HG03442 (cell line): ENCODE measurements around the gene SFXN3.
"Not testable (repeated sequence)": the region's sequence is repeated elsewhere in the genome, so short reads cannot be mapped to it uniquely, and the experiment has no call there.

ENCODE experiments used
- ATAC-seq: cut with Tn5 transposase; IDR thresholded peaks from one replicate; pipeline ENCODE4 v1.9.1; 2021; ENCODE audit warnings: mild to moderate bottlenecking, moderate library complexity; ENCODE audit not compliant: unreplicated experiment

Gene SFXN3

DNA sequence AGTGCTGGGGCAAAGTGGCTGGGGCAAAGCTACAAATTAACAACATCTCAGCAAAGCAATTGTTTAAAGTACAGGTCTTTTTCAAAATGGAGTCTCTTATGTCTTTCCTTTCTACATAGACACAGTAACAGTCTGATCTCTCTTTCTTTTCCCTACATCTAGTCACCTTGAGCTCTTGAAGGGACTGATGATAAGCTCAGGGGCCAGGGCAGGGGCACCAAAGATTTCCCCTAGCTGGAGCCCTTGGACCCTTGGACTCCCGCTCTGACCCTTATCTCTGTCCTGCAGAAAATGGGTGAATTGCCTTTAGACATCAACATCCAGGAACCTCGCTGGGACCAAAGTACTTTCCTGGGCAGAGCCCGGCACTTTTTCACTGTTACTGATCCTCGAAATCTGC, 3.4 kb downstream of the SFXN3 start:
- ATAC-seq = not testable (repeated sequence)

DNA sequence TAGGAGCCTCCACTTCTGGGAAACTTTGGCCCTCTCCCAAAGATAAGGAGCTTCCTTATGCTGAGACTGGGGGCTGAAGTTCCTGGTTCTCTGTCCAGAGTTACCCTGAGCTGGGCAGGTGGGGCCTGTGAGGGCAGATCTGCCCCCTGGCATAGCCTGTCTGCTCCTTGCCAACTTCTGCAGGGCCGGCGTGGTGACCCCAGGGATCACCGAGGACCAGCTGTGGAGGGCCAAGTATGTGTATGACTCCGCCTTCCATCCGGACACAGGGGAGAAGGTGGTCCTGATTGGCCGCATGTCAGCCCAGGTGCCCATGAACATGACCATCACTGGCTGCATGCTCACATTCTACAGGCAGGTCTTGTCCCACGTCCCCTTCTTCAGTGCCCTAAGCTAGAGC, 4.3 kb downstream of the SFXN3 start:
- ATAC-seq = no peak

DNA sequence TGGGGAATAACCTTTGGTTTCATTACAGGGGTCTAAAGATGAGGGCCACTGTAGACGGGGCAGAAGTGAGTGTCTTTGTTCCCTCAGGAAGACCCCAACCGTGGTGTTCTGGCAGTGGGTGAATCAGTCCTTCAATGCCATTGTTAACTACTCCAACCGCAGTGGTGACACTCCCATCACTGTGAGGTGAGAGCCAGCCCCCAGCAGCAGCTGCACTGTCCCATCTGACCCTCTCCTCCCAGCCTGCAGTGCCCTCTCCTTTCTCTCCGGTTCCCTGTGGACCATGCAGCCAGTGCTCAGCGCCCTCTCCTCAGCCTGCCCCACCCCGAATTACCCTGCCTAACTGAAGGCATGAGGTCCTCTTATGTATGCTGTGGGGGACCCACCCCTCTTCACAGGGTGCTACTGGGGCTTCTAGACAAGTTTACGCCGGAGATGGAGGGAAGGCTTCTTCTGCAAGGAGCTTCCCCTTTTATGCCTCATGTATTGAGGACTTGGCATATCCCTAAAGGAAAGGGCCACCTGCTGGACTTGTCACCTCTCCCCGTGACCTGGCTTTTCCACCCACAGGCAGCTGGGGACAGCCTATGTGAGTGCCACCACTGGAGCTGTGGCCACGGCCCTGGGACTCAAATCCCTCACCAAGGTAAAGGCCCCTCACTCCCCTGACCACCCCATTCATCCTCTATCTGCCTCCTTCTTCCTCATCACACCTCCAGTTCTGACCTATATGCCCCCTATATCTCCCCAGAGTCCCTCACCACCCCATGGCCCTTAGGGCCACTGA, 5.1 kb downstream of the SFXN3 start:
- no peak for ATAC-seq

DNA sequence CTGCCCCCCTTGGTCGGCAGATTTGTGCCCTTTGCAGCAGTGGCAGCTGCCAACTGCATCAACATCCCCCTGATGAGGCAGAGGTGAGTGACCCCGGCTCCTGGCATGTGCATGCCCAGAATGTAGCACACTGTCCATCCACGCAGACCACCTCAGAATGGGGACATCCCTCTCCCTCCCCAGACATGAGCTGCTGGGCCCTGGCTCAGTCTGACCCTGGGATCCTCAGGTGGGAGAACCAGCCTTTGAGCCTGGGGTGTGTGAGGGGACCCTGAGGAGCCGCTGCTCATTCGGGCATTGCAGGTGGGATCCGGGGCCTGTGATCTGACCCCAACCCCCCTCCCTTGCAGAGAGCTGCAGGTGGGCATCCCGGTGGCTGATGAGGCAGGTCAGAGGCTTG, 5.7 kb downstream of the SFXN3 start:
- no peak for ATAC-seq

DNA sequence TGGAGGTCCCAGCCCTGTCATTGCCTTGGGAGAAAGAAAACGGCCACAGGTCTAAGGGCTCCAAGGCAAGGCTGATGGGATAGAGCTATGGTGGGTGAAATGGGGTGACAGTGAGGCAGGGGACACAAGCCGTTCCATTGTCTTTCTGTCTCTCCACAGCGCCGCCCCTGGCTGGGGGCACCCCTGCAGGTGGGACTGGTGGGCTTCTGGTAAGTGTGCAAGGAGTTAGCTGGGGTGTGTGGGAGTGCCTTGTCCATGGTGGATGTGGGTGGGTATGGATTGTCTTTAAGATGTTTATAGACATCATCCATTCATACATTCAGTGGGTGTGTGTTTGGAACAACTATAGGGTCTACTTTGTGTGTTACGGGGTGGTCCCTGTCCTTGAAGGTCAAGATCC, 7.5 kb downstream of the SFXN3 start:
- no peak for ATAC-seq

DNA sequence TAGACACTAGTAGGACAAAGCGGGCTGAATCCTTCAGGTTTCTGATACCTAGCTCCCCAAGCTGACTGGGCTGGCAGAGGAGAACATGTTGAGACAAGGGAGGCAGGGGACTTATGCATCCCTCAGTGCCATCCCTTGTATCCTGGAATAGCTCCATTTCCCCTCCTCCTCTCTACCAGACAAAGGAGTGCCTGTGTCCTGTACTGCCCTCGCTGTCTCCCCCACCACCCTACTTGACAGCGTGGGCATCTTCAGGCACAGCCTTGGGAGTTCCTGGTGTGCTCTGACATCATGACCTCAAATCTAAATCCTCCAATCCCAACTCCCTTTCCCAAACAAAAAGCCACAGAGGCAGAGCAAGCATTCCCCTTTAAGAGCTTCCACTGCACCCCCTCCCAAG, 9.0 kb downstream of the SFXN3 start:
- no peak for ATAC-seq

DNA sequence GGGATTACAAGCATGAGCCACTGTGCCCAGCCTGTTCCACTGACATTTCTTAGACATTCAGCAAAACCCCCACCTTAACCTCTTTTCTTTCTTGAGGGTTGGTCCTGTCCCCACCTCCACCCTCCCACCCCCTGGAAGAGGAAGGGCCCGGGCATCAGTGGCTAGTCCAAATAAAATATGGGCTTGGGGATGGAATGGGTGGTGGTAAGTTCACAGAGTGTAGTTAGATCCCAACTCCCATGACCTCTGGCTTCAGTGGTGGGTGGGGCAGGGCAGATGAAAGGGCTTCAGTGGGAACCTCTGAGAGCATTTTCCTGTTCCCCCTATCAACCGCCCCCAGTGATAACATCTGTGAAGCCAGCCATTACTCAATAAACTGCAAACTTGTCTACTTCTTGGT, 9.8 kb downstream of the SFXN3 start:
- no peak for ATAC-seq

DNA sequence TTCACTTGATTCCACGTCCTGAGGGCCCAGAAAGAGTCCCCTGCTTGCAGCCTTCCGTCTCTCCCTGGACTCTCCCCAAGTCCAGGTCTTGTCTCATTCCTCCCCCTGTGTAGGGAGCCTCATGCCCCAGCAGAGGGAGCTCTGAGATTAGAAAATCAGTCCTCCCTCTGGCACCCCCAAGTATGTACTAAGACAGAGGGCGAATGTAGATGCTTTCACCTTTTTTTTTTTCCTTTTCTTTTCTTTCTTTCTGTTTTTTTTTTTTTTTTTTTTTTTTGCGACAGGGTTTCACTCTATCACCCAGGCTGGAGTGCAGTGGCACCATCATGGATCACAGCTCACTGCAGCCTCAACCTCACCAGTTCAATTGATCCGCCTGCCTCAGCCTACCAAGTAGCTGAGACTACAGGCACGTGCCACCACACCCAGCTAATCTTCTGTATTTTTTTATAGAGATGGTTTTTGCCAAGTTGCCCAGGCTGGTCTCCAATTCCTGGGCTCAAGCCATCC, 10.3 kb downstream of the SFXN3 start:
- ATAC-seq = no peak

DNA sequence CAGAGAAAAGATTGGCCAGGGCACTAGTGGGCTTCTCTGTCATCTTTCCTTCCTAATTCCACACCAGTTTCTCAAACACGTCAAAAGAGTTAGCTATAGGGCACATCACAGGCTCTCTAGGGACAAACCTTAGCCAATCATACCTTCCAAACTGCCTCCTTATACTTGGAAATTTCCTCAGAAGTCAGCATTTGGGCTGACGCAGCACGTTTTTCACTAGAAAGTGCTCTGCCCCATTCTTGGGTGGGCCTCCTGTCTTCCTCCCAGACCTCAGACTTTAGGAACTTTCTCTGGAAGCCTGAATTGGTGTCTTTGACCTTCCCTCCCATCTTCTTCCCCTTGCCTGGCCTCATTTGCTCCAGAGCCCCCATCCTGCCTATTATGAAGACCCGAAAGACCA, 11.1 kb downstream of the SFXN3 start:
- ATAC-seq = no peak

DNA sequence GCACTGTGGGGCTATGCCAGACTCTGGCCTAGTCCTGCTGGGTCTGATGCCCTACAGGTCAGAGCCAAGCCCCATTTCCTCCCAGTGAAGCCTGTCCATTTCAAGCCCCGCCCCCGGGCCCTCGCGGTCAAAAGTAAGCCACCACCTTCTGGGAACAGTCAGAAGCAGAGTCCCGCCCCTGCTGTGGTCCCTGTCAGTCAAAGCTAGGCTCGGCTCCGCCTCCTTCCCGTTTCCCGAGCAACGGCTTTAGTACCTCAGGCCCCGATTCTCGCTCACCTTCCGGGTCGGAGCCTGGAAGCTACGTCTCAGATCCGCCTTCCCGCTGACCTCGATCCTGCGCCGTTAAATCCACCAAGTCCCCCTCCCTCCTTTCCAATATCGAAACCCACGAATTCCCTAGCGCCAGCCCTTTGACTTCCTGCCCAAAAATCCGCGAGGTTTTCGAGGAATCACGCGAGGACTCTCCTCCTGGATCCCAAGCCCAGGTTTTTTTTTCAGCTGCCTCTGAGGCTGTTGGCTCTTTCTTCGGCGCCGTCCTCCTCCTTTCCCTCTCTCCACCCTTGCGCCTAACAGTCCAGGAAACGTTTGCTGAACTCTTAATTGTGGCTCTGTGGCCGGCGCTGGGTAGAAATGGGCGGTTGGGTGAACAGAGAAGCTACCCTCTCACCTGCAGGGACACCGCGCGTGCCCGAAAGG, 11.8 kb downstream of the SFXN3 start:
- ATAC-seq = peak; percentile 92

DNA sequence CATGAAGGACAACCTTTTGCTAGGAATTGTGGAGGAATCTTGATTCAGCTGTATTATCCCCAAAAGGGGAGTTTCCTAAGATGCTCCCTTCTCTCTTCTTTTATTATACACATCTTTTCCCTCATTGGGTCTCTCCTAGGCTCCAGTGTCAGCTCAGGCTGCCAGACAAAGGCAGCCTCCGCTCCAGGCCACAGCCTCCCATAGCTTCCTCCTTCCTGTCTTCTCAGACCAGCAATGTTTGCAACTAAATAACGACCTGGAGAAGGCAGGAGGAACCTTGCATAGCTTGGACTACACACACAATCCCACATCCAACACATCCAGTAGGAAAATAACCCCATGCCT, 12.3 kb downstream of the SFXN3 start:
- no peak for ATAC-seq

DNA sequence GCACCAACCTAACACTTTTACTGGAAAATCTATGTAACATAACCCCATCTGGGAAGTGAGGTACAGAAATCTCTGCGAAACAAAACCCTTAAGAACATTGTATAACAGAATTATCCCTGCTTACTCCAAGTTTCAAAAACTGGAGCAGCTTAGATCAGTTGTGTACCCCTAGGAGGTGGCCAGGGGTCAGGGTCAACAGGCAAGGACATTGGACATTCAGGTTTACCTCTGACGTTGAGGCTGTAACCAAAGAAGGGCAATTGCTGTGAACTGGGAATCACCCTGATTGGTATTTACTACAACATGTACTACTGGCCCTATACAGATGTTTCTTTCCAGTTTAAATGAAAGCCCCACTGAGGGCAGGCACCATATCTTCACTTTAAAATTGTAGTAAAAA, 13.1 kb downstream of the SFXN3 start:
- ATAC-seq = no peak

DNA sequence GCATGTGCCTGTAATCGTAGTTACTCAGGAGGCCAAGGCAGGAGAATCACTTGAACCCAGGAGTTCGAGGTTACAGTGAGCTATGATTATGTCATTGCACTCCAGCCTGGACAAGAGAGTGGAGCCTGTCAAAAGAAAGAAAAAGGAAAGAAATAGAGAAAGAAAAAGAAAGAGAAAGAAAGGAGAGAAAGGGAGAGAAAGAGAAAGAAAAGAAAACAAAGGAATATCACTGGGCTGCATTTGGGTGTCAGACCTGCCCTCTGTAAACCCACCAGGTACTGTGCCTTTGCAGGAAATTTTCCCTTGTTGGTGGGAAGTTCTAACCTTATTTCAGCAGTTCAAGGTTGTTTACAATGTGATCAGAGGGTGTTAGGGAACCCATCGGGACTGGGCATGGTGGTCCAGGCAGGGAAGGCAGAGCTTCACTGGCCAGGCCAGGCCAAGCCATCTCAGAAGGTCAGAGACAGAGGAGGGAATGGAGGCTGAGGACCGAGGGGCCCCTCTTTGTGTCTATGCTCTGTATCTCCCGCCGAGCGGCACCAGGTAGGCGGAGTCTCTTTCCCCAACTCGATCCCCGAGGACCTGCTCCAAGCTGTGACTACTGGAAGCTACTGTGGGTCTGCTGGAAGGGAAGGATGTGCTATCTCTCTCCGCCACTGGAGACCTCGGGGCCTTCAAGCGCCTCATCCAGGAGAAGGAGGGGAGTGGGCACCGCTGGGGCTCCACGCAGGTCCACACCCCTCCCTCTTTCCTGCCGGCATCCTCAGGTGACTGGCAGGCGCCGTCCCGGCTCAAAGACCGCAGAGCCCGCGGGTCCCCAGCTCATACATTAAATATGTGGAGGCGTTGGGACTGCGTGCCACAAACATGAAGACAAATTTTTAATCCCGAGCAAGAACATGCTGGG, 15.6 kb downstream of the SFXN3 start:
- ATAC-seq = no peak

DNA sequence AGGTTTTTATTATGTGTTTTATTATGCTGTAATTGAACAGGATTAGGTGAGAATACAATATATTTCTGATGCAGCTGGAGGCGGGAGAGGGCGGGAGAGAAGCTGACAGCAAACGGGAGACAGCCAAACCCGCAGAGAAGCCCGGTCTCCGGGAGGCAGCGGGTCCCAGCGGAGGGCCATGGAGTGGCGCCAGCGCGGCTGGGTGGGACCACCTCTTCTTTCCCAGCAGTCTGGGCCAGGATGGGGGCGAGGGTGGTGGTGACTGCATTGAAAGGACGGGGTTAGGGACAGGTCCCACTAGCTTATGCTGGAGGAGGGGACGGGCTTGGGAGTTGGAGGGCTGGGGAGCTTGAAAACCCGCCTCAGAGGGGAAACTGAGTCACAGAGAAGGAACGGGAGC, 16.2 kb downstream of the SFXN3 start:
- no peak for ATAC-seq

DNA sequence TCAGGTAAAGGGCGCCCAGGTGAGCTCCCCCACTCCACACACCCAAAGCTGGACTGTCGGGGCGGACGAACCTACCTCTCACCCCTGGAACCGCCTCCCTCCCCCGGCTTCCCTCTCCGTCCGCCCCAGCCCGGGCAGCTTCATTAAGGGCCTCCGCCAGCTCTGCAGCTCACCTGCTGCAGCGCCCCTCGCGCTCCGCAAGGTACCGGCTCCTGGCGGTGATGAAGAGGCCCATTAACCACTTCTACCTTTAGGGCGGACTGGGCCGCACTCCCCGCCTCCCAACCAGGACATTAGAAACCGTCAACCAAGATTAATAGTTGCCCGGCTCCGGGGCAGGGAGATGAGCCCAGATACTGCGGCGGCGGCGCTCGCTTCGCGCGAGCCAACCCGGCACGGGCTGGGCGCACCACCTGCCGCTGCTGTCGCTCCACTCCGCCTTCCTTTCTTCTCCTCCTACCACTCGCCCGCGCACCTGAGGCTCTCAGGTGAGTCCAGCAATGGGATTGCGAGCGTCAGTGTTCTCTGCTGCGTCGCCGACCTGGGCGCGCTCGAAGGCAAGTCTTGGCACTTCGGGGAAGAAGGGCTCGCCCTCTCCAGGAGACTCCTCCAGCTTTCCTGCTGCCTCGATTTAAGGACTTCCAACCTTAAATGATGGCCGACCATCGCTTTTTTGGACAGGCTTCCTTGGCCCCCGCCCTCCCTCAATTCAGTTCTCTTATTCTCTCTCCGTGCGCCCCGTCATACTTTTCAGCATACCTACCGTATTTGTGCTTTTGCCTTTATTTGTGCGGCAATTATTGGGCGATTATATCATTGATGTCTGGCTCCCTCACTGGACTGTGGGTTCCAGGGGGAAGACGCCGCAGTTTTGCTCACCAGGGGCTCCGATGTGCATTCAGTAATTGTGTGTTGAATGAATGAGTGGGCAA, 17.2 kb downstream of the SFXN3 start:
- ATAC-seq = no peak

DNA sequence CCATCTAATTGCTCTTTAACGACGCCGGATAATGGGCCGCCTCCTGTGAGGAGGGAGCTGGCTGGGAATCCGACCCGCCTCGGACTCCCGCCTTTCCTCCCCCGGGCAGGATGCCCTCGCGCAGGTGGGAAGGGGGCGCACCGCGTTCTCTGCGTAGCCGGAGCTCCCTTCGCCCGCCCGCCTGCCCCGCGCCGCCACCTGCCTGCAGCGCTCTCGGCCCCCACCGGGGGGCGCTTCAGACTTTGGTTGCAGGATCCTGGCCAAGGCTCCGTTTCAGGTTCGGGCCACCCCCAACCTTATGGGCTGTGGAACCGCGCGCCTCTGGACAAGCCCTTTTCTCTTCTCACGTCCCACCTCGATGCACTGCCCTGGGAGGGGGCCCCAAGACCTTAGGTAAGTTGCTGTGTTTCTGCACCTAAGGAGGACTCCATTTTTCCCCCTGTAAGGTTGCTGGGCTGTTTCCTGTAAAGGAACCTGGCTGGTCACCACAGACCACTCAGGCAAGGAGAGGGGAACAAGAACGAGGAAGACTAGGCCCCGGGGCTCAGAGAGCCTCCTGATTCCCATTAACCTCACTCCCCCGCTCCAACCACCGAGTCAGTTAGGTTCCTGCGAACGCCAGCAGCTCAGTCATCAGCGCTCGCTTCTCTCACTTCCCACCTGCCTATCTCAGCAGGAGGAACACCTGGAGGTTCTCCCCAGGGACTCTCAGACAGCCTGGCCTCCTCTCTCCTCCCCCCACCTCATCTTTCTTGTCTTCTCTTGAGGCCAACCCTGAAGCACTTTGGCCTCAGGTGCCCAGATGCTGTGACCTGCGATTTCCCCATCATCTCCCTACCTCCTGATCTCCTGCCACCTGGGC, 19.4 kb downstream of the SFXN3 start:
- ATAC-seq = peak; percentile 59

DNA sequence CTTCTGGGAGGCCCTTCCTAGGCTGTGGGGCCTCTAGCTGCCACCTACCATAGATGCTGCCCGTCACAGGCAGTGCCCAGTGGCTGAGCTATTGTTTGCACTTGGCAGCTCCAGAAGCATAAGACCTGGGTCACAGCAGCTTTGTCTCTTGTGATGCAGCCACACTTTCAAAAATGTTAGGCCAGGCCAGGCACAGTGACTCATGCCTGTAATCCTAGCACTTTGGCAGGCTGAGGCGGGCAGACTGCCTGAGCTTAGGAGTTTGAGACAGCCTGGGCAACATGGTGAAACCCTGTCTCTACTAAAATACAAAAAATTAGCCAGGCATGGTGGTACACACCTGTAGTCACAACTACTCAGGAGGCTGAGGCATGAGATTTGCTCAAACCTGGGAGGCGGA, 21.3 kb downstream of the SFXN3 start:
- ATAC-seq = no peak

DNA sequence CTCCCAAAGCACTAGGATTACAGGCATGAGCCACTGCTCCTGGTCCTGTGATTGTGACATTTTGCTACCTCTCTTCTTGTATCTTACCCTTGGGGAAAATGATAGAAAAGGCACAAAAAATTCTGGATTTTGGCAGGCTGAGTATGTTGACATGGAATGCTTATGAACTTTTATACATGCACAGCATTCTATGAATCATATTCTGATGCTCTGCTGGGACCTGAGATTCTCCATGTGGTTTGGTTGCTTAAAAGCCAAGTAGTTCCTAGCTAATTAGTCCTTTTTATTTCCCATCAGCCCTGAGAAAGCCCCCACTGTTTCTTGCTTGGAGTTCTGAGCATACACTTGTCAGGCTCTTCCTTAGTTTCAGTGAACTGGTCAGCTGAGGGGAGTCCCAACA, 22.5 kb downstream of the SFXN3 start:
- no peak for ATAC-seq

DNA sequence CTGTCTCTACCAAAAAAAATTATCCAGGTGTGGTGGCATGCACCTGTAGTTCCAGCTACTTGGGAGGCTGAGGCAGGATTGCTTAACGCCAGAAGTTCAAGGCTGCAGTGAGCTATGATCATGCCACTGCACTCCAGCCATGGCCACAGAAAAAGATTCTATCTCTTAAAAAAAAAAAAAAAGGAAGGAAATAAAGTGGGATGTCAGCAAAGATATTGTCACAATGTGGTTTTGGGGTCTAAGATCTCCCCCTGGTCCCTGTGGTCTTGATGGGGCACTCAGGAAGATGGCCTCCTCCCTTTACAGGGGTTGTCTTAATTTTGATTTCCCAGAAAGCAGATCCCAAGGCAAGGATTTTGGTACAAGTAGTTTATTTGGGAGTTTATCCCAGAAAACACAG, 23.3 kb downstream of the SFXN3 start:
- no peak for ATAC-seq

DNA sequence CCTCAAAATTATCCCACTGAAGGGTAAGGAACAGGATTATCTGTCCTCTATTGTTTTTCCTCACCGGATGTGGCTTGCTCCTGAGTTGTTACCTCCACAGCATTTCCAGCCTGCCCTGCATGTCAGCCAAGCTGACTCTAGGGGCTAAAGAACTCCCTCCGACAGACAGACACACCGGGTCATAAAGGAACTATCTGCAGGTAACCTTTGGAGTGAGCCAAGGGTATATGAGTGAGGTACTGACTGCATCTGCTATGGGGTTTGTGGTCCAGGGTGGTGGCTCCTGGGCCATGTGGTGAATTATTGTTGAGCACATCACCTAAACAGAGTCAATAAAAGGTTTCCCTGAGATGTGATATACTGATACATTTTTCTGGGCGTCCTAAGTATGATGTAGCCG, 23.8 kb downstream of the SFXN3 start:
- no peak for ATAC-seq
